ENCODE data around the gene RAB11FIP4. TPM values are rescaled to one million over a fixed set of nuclear protein-coding genes. Genes with fewer than 3 reads are reported as not detected.

RAB11FIP4 gene
- total RNA-seq, 1 experiment from 2014 or later = 54.9 TPM

DNA sequence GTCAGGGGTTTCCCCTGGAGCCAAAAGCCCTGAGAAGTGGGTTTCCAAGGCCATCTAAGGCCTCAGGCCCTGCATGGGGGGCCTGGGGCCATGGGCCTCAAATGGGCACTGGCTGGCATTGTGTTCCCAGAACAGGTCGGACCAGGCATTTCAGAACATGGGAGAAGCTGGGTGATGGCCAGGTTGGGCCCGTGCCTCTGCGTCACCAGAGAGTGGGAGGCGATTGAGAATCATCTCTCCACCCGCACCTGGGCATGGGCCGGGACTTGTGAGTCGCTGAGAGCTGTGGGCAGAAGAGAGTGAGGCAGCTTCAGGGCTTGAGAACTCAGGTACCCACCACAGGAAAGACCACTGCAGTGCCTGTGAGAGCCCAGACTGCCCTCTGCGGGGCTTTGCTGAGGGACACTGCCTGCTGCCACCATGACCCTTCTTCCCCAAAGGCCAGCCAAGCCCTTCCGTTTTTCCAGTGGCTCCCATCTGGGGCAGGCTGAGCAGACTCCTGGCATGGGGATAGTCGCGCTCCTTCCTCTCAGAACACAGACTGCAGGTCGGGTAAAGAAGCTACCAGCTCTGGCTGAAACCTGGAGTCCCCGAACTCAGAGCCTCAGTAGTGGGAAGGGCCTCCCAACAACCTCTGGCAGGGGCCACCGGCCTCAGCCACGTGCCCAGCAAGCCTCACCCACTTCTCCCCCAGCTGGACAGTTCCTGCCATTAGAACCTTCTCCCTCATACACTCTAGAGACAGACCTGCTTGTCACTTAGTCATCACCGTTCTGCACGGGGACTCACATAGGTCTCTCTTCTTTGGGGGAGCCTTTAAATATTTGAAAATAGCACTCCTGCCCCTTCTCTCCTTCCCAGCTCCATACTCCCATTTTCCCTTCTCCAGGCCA lies 1.6 kb downstream of the RAB11FIP4 start:
- no peak for ATAC-seq
- Mint-ChIP-seq H3K36me3 (no peaks in the 10 kb centered on the region), H3K27me3 (ENCODE audit: low read depth) (peaks cover 43% of the 10 kb centered on the region), H3K4me1 (peaks cover 14% of the 10 kb centered on the region), H3K4me3 (peak overlapping the region; percentile 64), H3K27ac (no peak overlapping the region), H3K9me3 (no peaks in the 10 kb centered on the region)
- TF ChIP-seq, protein P1, sequence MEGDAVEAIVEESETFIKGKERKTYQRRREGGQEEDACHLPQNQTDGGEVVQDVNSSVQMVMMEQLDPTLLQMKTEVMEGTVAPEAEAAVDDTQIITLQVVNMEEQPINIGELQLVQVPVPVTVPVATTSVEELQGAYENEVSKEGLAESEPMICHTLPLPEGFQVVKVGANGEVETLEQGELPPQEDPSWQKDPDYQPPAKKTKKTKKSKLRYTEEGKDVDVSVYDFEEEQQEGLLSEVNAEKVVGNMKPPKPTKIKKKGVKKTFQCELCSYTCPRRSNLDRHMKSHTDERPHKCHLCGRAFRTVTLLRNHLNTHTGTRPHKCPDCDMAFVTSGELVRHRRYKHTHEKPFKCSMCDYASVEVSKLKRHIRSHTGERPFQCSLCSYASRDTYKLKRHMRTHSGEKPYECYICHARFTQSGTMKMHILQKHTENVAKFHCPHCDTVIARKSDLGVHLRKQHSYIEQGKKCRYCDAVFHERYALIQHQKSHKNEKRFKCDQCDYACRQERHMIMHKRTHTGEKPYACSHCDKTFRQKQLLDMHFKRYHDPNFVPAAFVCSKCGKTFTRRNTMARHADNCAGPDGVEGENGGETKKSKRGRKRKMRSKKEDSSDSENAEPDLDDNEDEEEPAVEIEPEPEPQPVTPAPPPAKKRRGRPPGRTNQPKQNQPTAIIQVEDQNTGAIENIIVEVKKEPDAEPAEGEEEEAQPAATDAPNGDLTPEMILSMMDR (IDR thresholded peaks at IDR 0.05) = no peak
- TF ChIP-seq, protein P2, sequence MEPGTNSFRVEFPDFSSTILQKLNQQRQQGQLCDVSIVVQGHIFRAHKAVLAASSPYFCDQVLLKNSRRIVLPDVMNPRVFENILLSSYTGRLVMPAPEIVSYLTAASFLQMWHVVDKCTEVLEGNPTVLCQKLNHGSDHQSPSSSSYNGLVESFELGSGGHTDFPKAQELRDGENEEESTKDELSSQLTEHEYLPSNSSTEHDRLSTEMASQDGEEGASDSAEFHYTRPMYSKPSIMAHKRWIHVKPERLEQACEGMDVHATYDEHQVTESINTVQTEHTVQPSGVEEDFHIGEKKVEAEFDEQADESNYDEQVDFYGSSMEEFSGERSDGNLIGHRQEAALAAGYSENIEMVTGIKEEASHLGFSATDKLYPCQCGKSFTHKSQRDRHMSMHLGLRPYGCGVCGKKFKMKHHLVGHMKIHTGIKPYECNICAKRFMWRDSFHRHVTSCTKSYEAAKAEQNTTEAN (CRISPR knock-in tag; IDR thresholded peaks at IDR 0.05) = no peak
- TF ChIP-seq, protein P3, sequence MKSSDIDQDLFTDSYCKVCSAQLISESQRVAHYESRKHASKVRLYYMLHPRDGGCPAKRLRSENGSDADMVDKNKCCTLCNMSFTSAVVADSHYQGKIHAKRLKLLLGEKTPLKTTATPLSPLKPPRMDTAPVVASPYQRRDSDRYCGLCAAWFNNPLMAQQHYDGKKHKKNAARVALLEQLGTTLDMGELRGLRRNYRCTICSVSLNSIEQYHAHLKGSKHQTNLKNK (CRISPR knock-in tag; IDR thresholded peaks at IDR 0.05) = no peak
- peak; percentile 8 for DNase-seq (ENCODE audit: low spot score)
- ChIA-PET POLR2A (no interaction called here), CTCF (interaction anchor here (0.5 to 1.3 kb wide), 3 partner anchors 11 to 13 kb away, joined by 4 to 5 read pairs (median 4); no protein-coding TSS in a partner anchor)

DNA sequence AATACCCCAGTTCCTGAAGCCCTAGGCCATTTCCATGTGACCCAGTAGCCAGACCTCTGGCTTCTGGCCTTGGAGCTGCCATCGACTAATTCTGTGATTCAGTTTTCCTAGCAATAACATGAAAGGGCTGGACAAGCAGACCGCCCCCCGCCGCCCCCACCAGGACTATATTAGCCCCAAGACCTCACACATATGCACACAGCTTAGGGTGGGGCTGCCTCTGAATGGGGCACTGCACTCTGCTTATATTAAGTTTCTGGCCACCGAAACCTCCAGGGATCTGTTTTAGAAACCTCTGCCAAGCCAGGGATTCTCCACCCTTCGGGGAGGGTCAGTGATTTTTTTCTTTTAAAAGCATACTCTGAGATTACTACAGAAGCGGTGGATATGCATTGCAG lies 2.3 kb downstream of the RAB11FIP4 start:
- H3K4me3 Mint-ChIP-seq = peak overlapping the region; percentile 44
- TF ChIP-seq FOXP1 (CRISPR knock-in tag; IDR thresholded peaks at IDR 0.05; ENCODE audit: borderline replicate concordance) (no peak), CBFB (CRISPR knock-in tag; IDR thresholded peaks at IDR 0.05; ENCODE audit: low read depth) (no peak), TEAD1 (CRISPR knock-in tag; IDR thresholded peaks at IDR 0.05) (no peak), NFYB (CRISPR knock-in tag; conservative IDR thresholded peaks at IDR 0.05; ENCODE audit: low read depth) (no peak)
- TF ChIP-seq, protein P4, sequence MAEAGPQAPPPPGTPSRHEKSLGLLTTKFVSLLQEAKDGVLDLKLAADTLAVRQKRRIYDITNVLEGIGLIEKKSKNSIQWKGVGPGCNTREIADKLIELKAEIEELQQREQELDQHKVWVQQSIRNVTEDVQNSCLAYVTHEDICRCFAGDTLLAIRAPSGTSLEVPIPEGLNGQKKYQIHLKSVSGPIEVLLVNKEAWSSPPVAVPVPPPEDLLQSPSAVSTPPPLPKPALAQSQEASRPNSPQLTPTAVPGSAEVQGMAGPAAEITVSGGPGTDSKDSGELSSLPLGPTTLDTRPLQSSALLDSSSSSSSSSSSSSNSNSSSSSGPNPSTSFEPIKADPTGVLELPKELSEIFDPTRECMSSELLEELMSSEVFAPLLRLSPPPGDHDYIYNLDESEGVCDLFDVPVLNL (CRISPR knock-in tag; IDR thresholded peaks at IDR 0.05; ENCODE audit: borderline replicate concordance, low read depth) = no peak
- TF ChIP-seq, protein P5, sequence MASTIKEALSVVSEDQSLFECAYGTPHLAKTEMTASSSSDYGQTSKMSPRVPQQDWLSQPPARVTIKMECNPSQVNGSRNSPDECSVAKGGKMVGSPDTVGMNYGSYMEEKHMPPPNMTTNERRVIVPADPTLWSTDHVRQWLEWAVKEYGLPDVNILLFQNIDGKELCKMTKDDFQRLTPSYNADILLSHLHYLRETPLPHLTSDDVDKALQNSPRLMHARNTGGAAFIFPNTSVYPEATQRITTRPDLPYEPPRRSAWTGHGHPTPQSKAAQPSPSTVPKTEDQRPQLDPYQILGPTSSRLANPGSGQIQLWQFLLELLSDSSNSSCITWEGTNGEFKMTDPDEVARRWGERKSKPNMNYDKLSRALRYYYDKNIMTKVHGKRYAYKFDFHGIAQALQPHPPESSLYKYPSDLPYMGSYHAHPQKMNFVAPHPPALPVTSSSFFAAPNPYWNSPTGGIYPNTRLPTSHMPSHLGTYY (CRISPR knock-in tag; IDR thresholded peaks at IDR 0.05) = no peak
- TF ChIP-seq, protein P3 (CRISPR knock-in tag; IDR thresholded peaks at IDR 0.05) = no peak
- TF ChIP-seq, protein P6, sequence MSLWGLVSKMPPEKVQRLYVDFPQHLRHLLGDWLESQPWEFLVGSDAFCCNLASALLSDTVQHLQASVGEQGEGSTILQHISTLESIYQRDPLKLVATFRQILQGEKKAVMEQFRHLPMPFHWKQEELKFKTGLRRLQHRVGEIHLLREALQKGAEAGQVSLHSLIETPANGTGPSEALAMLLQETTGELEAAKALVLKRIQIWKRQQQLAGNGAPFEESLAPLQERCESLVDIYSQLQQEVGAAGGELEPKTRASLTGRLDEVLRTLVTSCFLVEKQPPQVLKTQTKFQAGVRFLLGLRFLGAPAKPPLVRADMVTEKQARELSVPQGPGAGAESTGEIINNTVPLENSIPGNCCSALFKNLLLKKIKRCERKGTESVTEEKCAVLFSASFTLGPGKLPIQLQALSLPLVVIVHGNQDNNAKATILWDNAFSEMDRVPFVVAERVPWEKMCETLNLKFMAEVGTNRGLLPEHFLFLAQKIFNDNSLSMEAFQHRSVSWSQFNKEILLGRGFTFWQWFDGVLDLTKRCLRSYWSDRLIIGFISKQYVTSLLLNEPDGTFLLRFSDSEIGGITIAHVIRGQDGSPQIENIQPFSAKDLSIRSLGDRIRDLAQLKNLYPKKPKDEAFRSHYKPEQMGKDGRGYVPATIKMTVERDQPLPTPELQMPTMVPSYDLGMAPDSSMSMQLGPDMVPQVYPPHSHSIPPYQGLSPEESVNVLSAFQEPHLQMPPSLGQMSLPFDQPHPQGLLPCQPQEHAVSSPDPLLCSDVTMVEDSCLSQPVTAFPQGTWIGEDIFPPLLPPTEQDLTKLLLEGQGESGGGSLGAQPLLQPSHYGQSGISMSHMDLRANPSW (CRISPR knock-in tag; conservative IDR thresholded peaks at IDR 0.05; ENCODE audit: low read depth) = no peak
- TF ChIP-seq, protein P7, sequence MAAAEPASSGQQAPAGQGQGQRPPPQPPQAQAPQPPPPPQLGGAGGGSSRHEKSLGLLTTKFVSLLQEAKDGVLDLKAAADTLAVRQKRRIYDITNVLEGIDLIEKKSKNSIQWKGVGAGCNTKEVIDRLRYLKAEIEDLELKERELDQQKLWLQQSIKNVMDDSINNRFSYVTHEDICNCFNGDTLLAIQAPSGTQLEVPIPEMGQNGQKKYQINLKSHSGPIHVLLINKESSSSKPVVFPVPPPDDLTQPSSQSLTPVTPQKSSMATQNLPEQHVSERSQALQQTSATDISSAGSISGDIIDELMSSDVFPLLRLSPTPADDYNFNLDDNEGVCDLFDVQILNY (CRISPR knock-in tag; IDR thresholded peaks at IDR 0.05) = no peak
- TF ChIP-seq, protein P8, sequence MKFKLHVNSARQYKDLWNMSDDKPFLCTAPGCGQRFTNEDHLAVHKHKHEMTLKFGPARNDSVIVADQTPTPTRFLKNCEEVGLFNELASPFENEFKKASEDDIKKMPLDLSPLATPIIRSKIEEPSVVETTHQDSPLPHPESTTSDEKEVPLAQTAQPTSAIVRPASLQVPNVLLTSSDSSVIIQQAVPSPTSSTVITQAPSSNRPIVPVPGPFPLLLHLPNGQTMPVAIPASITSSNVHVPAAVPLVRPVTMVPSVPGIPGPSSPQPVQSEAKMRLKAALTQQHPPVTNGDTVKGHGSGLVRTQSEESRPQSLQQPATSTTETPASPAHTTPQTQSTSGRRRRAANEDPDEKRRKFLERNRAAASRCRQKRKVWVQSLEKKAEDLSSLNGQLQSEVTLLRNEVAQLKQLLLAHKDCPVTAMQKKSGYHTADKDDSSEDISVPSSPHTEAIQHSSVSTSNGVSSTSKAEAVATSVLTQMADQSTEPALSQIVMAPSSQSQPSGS (CRISPR knock-in tag; IDR thresholded peaks at IDR 0.05; ENCODE audit: borderline replicate concordance, low read depth) = no peak
- TF ChIP-seq, protein P9, sequence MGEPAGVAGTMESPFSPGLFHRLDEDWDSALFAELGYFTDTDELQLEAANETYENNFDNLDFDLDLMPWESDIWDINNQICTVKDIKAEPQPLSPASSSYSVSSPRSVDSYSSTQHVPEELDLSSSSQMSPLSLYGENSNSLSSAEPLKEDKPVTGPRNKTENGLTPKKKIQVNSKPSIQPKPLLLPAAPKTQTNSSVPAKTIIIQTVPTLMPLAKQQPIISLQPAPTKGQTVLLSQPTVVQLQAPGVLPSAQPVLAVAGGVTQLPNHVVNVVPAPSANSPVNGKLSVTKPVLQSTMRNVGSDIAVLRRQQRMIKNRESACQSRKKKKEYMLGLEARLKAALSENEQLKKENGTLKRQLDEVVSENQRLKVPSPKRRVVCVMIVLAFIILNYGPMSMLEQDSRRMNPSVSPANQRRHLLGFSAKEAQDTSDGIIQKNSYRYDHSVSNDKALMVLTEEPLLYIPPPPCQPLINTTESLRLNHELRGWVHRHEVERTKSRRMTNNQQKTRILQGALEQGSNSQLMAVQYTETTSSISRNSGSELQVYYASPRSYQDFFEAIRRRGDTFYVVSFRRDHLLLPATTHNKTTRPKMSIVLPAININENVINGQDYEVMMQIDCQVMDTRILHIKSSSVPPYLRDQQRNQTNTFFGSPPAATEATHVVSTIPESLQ (CRISPR knock-in tag; IDR thresholded peaks at IDR 0.05) = no peak
- TF ChIP-seq, protein P10, sequence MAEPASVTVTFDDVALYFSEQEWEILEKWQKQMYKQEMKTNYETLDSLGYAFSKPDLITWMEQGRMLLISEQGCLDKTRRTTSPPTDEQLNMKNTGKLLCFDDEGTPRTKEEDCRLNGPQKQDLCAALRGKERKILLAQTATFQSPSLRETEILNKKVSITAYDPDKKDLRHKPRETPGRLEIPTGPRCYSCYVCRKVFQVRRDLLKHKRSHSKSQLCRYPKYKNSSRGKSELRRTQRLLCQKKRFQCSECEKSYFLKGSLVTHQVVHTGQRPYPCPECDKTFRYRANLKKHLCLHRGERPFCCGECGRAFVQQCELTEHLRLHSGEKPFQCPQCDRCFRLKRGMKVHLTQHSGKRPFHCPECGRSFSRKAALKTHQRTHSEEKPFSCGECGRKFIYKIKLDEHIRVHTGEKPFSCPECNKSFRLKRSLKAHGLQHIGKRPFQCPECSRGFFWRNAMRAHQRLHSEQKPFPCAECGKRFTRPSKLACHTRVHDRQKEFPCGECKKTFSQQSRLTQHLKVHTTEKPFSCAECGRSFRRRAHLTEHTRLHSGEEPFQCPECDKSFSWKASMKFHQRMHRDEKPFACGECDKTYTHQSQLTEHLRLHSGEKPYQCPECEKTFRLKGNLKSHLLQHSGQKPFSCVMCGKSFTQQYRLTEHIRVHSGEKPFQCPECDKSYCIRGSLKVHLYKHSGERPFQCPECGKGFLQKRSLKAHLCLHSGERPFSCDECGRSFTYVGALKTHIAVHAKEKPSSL (CRISPR knock-in tag; conservative IDR thresholded peaks at IDR 0.05) = no peak

More for the DNA sequence above, 2.3 kb downstream of the RAB11FIP4 start:
- DNase-seq (ENCODE audit: low spot score) (no peak), ATAC-seq (no peak)
- peaks cover 14% of the 10 kb centered on the region for H3K4me1 Mint-ChIP-seq
- CTCF ChIA-PET = interaction anchor here (0.5 to 0.9 kb wide), 2 partner anchors 12 to 13 kb away, joined by 4 to 5 read pairs; no protein-coding TSS in a partner anchor
- POLR2A ChIA-PET = no interaction called here
- H3K36me3 Mint-ChIP-seq = no peaks in the 10 kb centered on the region
- no peak overlapping the region for H3K27ac Mint-ChIP-seq
- H3K9me3 Mint-ChIP-seq = no peaks in the 10 kb centered on the region
- H3K27me3 Mint-ChIP-seq (ENCODE audit: low read depth) = peaks cover 43% of the 10 kb centered on the region

Data from WTC11 (cell line).